ENCODE results near the gene TSC22D2.
"Not testable (repeated sequence)": the region's sequence is repeated elsewhere in the genome, so short reads cannot be mapped to it uniquely, and the experiment has no call there.

TSC22D2 gene

GRCh38 chr3:150469931-150470740 is 62.0 kb downstream of the TSC22D2 start:
- no peak overlapping the region for H3K4me3 ChIP-seq
- H3K27ac ChIP-seq = peak overlapping the region in 16 of 21 experiments; percentile 18 to 76 (median 53)

DNA sequence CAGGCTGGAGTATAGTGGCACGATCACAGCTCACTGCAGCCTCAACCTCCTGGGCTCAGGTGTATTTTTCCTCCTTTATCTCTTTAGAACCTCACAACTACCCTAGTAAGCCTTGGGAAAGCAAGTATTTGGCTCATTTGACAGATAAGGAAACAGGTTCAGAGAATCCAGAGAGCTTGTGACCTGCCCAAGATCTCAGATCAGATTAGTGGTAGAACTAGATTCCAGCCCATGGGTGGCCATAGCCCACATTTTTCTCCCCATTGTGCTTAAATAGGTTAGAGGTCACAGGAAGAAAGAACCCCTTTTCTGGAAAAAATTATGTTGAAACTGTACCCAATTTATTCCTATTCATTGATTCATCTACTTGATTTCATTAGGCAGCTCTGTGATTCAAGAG is 64.3 kb downstream of the TSC22D2 start:
- no peak overlapping the region for H3K4me3 ChIP-seq
- no peak overlapping the region for H3K27ac ChIP-seq

GRCh38 chr3:150473161-150473560 is 65.1 kb downstream of the TSC22D2 start:
- not testable (repeated sequence) for H3K4me3 ChIP-seq, H3K27ac ChIP-seq

- no peak overlapping the region for H3K27ac ChIP-seq
- H3K4me3 ChIP-seq = no peak overlapping the region
These were observed 71.3 kb downstream of the TSC22D2 start for GRCh38 chr3:150479370-150479769.

- no peak overlapping the region for H3K27ac ChIP-seq
- H3K4me3 ChIP-seq = no peak overlapping the region
These were observed 72.8 kb downstream of the TSC22D2 start for GRCh38 chr3:150480877-150481276.

DNA sequence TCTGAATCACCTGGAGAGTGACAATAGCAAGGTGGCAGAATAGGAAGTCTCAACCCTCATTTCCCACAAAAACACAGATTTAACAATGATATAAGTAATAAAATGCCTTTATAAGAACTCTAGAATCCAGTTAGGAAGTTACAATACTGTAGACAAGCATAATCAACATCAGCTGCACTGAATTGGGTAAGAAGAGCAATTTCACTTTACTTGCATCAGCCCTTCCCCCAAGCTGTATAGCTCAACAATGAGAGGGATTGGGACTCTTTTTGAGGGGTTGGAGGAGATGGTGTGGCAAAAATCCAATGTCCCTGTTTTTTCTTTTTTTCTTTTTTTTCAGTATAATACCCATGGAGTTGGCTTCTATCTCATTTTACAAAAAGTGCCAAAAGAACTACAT is 75.1 kb downstream of the TSC22D2 start:
- no peak overlapping the region for H3K4me3 ChIP-seq
- no peak overlapping the region for H3K27ac ChIP-seq

DNA sequence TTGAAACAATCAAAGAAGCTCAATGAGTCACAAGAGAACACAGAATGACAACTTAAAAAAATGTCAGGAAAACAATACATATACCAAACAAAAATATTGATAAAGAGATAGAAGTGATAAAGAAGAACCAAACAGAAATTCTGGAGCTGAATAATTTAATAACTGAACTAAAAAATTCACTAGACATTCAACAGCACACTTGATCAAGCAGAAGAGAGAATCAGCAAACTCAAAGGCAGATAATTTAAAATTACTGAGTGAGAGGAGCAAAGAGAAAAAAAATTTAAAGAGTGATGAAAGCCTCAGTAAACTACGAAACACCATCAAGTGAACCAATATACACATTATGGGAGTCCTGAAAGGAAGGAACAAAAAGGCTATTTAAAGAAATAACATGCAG is 76.3 kb downstream of the TSC22D2 start:
- Histone ChIP-seq H3K27ac (no peak overlapping the region), H3K4me3 (no peak overlapping the region)

DNA sequence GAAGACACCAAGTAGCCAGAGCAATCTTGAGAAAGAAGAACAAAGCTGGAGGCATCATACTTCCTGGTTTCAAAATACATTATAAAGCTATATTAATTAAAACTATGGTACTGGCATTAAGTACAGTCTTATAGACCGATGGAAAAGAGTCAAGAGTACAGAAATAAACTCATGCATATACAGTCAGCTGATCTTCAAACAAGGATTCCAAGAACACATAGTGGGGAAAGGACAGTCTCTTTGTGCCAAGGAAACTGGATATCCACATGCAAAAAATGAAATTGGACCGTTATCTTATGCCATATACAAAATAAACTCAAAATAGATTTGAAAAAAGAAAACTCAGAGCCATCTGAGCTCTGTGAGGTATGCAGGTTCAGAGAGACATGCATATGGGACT is 80.8 kb downstream of the TSC22D2 start:
- H3K27ac ChIP-seq = no peak overlapping the region

GRCh38 chr3:150490277-150490986 is 82.3 kb downstream of the TSC22D2 start:
- H3K27ac ChIP-seq = no peak overlapping the region
- no peak overlapping the region for H3K4me3 ChIP-seq

More for the DNA sequence above, 80.8 kb downstream of the TSC22D2 start:
- no peak overlapping the region for H3K4me3 ChIP-seq

DNA sequence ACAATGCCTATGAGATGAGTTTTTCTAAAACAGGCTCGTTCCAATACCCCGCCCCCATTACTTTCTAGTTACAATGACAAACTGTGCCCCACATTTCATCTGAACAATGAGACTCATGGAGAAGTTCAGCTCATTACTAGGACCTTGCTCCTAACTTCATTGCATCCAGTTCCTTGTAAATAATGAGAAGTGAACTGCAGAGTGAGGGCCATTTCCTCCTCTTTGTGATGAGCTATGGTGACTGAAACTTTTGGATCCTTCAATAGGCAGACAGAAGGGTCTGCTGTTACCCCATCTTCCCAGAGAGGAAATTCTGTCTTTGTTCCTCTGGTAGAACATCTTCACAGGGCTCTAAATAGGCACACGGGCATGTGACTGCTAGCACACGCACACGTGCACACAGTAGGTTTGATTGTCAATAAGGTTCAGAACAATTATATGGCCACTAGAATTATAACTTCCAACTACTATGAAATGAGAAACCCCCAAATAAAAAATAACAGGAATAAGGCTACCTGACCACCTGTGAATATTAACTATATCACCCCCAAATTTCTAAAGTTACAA is 86.4 kb downstream of the TSC22D2 start:
- Histone ChIP-seq H3K27ac (no peak overlapping the region), H3K4me3 (no peak overlapping the region)

GRCh38 chr3:150495149-150495548 is 87.1 kb downstream of the TSC22D2 start:
- Histone ChIP-seq H3K27ac (no peak overlapping the region), H3K4me3 (no peak overlapping the region)

DNA sequence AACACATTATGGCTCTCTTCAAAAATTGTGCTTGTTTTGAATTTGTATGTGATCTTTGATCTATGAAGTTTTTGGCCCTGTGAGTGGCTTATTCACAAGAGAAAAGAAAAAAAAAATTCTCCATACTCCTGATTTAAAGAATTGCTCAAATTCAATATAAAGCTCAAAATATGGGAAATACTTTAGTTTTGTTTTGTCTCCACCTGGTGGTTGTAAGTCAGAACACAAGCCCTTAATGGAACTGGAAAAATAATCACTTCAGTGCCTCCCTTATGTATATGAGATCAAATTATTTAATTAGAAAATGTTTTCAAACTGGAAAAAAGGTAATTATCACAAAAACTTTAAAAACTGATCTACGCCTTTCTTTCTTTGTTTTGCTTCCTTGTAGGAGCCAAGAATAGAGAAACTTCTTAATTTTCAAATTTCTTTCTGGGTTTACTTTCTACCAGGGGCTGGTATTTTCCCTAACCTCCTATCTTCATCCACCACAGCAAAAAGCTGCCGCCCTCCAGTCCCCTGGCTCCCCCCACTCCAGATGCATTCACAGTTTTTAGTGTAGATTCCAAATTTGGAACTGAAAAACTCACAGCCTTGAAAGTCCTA is 87.6 kb downstream of the TSC22D2 start:
- no peak overlapping the region for H3K27ac ChIP-seq
- H3K4me3 ChIP-seq = no peak overlapping the region

DNA sequence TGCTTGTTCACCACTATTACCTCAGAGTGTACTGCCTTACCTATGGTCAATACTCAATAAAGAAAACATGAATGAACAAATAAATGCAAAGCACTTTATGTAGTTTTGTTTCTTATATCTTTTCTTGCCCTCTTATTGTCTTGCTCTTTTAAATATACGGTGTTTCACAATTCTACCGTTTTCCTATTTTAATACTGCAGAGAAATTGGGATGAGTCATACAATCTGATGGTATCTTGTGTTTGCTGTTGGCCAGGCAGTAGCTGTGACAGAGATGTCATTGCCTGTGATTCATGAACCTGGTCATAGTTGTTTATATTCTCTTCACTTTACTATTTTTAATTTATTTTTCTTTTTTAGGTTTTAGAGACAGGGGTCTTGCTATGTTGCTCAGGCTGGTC is 89.9 kb downstream of the TSC22D2 start:
- Histone ChIP-seq H3K4me3 (no peak overlapping the region), H3K27ac (no peak overlapping the region)

DNA sequence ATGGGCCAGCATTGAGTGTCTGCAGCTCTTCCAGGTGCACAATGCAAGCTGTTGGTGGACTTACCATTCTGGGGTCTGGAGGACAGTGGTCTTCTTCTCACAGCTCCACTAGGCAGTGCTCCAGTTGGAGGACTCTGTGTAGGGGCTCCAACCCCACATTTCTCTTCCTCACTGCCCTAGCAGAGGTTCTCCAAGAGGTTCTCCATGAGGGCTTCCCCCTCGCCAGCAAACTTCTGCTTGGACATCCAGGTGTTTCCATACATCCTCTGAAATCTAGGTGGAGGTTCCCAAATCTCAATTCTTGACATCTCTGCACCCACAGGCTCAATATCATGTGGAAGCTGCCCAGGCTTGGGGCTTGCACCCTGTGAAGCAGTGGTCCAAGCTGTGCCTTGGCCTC is 92.9 kb downstream of the TSC22D2 start:
- H3K4me3 ChIP-seq = not testable (repeated sequence)

DNA sequence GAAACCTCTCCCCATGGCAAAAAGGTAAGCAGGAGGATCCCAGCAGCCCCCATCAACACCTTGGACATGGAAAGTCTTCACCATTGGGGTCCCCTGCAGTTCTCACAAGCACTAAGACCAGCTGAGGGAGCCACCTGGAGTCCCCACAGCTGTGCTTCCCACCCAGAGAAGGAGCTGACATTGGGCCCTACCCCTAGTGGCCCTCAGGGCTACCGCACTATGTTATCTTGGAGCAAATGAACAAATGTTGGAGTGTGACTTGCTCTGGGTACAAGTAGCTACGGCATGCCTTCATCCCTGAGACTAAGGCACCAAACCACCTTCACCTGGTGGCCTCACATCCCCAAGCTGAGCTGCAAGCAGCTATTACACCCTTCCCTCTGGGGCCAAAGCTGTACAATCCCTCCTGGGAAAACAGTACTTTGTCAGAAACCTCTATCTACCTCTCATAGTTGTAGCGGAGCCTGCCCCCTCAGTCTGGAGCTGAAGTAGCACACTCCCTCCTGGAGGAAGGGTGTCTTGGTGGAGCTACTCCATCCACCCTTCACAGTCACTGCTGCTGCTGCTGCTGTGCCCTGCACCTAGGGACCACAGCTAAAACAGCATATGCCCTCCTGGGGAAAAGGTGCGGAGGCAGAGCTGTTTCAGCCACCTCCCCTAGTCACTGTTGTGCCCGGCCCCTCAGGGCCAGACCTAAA is 95.5 kb downstream of the TSC22D2 start:
- Histone ChIP-seq H3K4me3 (no peak overlapping the region), H3K27ac (no peak overlapping the region)

More for the DNA sequence above, 92.9 kb downstream of the TSC22D2 start:
- H3K27ac ChIP-seq = not testable (repeated sequence)

DNA sequence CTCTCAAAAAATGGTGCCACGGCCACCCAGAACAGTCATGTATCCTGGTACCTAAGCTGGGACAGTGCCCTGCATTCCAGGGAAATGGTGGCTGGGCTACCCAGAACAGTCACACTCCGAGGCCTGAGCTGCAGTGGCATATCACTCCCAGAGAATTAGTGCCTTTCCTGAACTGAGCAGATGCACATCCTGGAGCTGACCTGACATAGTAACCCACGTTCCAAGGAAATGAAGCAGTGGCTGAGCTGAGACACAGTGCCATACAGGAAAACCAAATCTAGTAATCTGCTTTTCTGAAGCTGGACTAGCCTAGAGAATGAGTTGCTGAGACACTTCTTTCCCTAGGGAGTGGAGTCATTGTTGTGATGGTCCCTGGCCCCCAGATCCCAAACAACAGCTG is 96.4 kb downstream of the TSC22D2 start:
- H3K27ac ChIP-seq = no peak overlapping the region
- no peak overlapping the region for H3K4me3 ChIP-seq

DNA sequence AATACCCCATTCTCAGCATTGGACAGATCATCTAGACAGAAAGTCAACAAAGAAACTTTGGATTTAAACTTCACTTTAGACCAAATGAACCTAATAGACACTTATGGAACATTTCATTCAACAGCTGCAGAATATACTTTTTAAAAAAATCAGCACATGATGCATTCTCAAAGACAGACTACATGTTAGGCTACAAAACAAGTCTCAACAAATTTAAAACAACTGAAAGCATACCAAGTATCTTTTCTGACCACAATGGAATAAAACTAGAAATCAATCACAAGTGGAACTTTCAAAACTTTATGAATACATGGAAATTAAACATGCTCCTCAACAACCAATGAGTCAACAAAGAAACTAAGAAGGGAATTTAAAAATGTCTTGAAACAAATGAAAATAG is 100.3 kb downstream of the TSC22D2 start:
- no peak overlapping the region for H3K4me3 ChIP-seq

GRCh38 chr3:150509780-150510179 is 101.7 kb downstream of the TSC22D2 start:
- Histone ChIP-seq H3K27ac (no peak overlapping the region), H3K4me3 (no peak overlapping the region)

More for the DNA sequence above, 100.3 kb downstream of the TSC22D2 start:
- no peak overlapping the region for H3K27ac ChIP-seq

DNA sequence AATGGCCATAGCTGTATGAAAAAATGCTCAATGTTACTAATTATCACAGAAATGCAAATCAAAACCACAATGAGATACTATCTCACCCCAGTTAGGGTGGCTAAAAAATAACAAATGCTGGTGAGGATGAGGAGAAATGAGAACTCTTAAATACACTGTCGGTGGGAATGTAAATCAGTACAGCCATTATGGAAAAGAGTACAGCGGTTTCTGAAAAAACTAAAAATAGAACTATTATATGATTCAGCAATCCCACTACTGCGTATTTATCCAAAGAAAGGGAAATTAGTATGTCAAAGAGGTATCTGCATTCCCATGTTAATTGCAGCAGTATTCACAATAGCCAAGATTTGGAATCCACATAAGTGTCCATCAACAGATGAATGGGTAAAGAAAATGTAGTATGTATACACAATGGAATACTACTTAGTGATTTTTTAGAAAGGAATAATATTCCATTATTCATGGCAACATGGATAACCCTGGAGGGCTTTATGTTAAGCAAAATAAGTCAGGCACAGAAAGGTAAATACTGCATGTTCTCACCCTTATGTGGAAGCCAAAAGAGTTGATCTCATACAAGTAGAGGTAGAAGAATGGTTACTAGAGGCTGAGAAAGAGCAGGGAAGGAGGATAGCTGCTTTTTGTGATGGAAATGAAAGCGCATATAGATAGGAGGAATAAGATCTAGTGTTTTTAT is 103.2 kb downstream of the TSC22D2 start:
- no peak overlapping the region for H3K4me3 ChIP-seq
- no peak overlapping the region for H3K27ac ChIP-seq

Measured in skin epidermis (tissue), 12 donors.